IMR-90 (cell line): ENCODE measurements around the gene ALDH8A1. TPM values are rescaled to one million over a fixed set of nuclear protein-coding genes. Genes with fewer than 3 reads are reported as not detected.

ENCODE experiments used
- ATAC-seq: fragments of 200-7000 bp; cut with Tn5 transposase; 2 replicates; pipeline ENCODE4 v1.9.1; 2020; ENCODE audit warnings: low read depth, mild to moderate bottlenecking, moderate library complexity
- BruUV-seq: library from RNA; stranded (reverse); fragments of 400-500 nt; replicated peaks from 2 replicates; lab custom pipeline; 2021; lab: Mats Ljungman, UMichigan
- CTCF ChIA-PET: fragments of 300-600 bp; formaldehyde crosslinking; extraction: SDS; loops from one replicate; lab custom pipeline; 2021; ENCODE audit warnings: antibody characterized with exemption; lab: Yijun Ruan, JAX
- POLR2A ChIA-PET: fragments of 300-600 bp; sonication (Branson Sonifier 250); formaldehyde crosslinking; loops from one replicate; lab custom pipeline; 2022; ENCODE audit warnings: antibody characterized with exemption; ENCODE audit not compliant: unreplicated experiment; lab: Charles Lee
- DNase-seq: peaks from one replicate; pipeline ENCODE4 v3.0.0; 2013
- H2AFZ ChIP-seq: replicated peaks from 2 replicates; pipeline ENCODE3; 2013; ENCODE audit warnings: low read length, mild to moderate bottlenecking; ENCODE audit not compliant: poor library complexity
- H2AK5ac ChIP-seq: 2 replicates; pipeline ENCODE4 v1.6.1; 2013; ENCODE audit warnings: low read depth, low read length, inconsistent platforms
- H2AK9ac ChIP-seq: replicated peaks from 2 replicates; pipeline ENCODE3; 2013; ENCODE audit warnings: mild to moderate bottlenecking, low read depth, low read length, moderate library complexity; ENCODE audit not compliant: poor library complexity
- H2BK120ac ChIP-seq: 2 replicates; pipeline ENCODE4 v1.6.1; 2013; ENCODE audit warnings: low read depth, low read length, inconsistent platforms
- H2BK15ac ChIP-seq: 3 replicates; pipeline ENCODE4 v1.6.1; 2013; ENCODE audit warnings: low read depth, low read length, inconsistent platforms
- H2BK20ac ChIP-seq: 2 replicates; pipeline ENCODE4 v1.6.1; 2013; ENCODE audit warnings: low read depth, mild to moderate bottlenecking, inconsistent platforms, low read length, moderate library complexity
- H2BK5ac ChIP-seq: 2 replicates; pipeline ENCODE4 v1.6.1; 2013; ENCODE audit warnings: mild to moderate bottlenecking, low read depth, low read length, inconsistent platforms; ENCODE audit not compliant: poor library complexity, severe bottlenecking
- H3K14ac ChIP-seq: replicated peaks from 2 replicates; pipeline ENCODE4 v1.6.1; 2013; ENCODE audit warnings: low read depth, low read length, inconsistent platforms
- H3K18ac ChIP-seq: 2 replicates; pipeline ENCODE4 v1.6.1; 2013; ENCODE audit warnings: low read depth, low read length, control low read depth
- H3K23ac ChIP-seq: 2 replicates; pipeline ENCODE4 v1.6.1; 2013; ENCODE audit warnings: low read depth, low read length, inconsistent platforms
- H3K27ac ChIP-seq: 2 replicates; pipeline ENCODE4 v1.5.1; 2013; ENCODE audit warnings: mild to moderate bottlenecking, control low read depth, low read length; ENCODE audit not compliant: insufficient read depth
- H3K27me3 ChIP-seq: 2 replicates; pipeline ENCODE4 v1.6.1; 2013; ENCODE audit warnings: low read length; ENCODE audit not compliant: control insufficient read depth, insufficient read depth
- H3K36me3 ChIP-seq: 2 replicates; pipeline ENCODE4 v1.6.1; 2013; ENCODE audit warnings: low read length, mixed read lengths; ENCODE audit not compliant: control insufficient read depth, insufficient read depth
- H3K4ac ChIP-seq: 2 replicates; pipeline ENCODE4 v1.6.1; 2013; ENCODE audit warnings: low read depth, low read length, inconsistent platforms
- H3K4me1 ChIP-seq: 2 replicates; pipeline ENCODE4 v1.6.1; 2013; ENCODE audit warnings: low read length, mixed read lengths; ENCODE audit not compliant: control insufficient read depth, insufficient read depth
- H3K4me2 ChIP-seq: 2 replicates; pipeline ENCODE4 v1.6.1; 2013; ENCODE audit warnings: low read depth, mild to moderate bottlenecking, control low read depth, low read length, moderate library complexity
- H3K4me3 ChIP-seq: 2 replicates; pipeline ENCODE4 v1.5.1; 2013; ENCODE audit warnings: low read depth, mild to moderate bottlenecking, control low read depth, low read length, moderate library complexity; ENCODE audit not compliant: insufficient read depth
- H3K56ac ChIP-seq: 2 replicates; pipeline ENCODE4 v1.6.1; 2013; ENCODE audit warnings: low read length, inconsistent platforms; ENCODE audit not compliant: insufficient read depth; ENCODE audit errors: extremely low read depth
- H3K79me1 ChIP-seq, 2 experiments: 2 replicates each; pipeline ENCODE4 v1.6.1; 2013; ENCODE audit warnings: low read length in 2 of 2, inconsistent platforms in 1 of 2, low read depth in 1 of 2
- H3K9ac ChIP-seq: 2 replicates; pipeline ENCODE4 v1.6.1; 2013; ENCODE audit warnings: low read depth, low read length, control low read depth
- H3K9me1 ChIP-seq: 2 replicates; pipeline ENCODE4 v1.6.1; 2013; ENCODE audit warnings: low read length, inconsistent platforms; ENCODE audit not compliant: insufficient read depth
- H3K9me3 ChIP-seq: 2 replicates; pipeline ENCODE4 v1.6.1; 2013; ENCODE audit warnings: low read length; ENCODE audit not compliant: control insufficient read depth, insufficient read depth
- H4K20me1 ChIP-seq: 2 replicates; pipeline ENCODE4 v1.6.1; 2013; ENCODE audit warnings: low read length, inconsistent platforms; ENCODE audit not compliant: insufficient read depth
- H4K5ac ChIP-seq: 2 replicates; pipeline ENCODE4 v1.6.1; 2013; ENCODE audit warnings: mild to moderate bottlenecking, low read depth, low read length, control low read depth
- H4K8ac ChIP-seq, 2 experiments: 2 replicates each; pipeline ENCODE4 v1.6.1; 2013; ENCODE audit warnings: low read depth in 2 of 2, low read length in 2 of 2, control low read depth in 1 of 2, inconsistent platforms in 1 of 2
- H4K91ac ChIP-seq: 2 replicates; pipeline ENCODE4 v1.6.1; 2013; ENCODE audit warnings: low read depth, low read length, inconsistent platforms; ENCODE audit not compliant: insufficient read depth
- BHLHE40 ChIP-seq: fragments of 150-350 bp; IDR thresholded peaks from 2 replicates; pipeline ENCODE4 v1.6.1; 2016; ENCODE audit warnings: mild to moderate bottlenecking, low read depth, low read length
- MAFK ChIP-seq: IDR thresholded peaks from 2 replicates; pipeline ENCODE4 v1.6.1; 2012; ENCODE audit warnings: low read depth, low read length, improper control_type of control experiment
- MAZ ChIP-seq: IDR thresholded peaks from 2 replicates; pipeline ENCODE4 v1.6.1; 2012; ENCODE audit warnings: low read depth, mild to moderate bottlenecking, low read length, improper control_type of control experiment, moderate library complexity, borderline replicate concordance
- POLR2A ChIP-seq: IDR thresholded peaks from 2 replicates; pipeline ENCODE4 v1.6.1; 2012; ENCODE audit warnings: mild to moderate bottlenecking, low read depth, low read length
- RAD21 ChIP-seq: IDR thresholded peaks from 2 replicates; pipeline ENCODE4 v1.6.1; 2012; ENCODE audit warnings: low read length, improper control_type of control experiment
- RFX5 ChIP-seq: IDR thresholded peaks from 2 replicates; pipeline ENCODE4 v1.8.0; 2012; ENCODE audit warnings: low read depth, mild to moderate bottlenecking, low read length, moderate library complexity
- WGBS, 2 experiments: methylation state at CpG; one replicate each; pipeline versions ENCODE4 v1.1.5 to v1.1.7; 2013; ENCODE audit warnings: missing lambda C conversion rate in 2 of 2; ENCODE audit not compliant: insufficient read length in 1 of 2; ENCODE audit errors: extremely low coverage in 2 of 2; 5-methylcytosine and 5-hydroxymethylcytosine counted together
- dilution Hi-C: fragments of 300-500 bp; cut with HindIII; formaldehyde crosslinking; loops from one replicate; pipeline ENCODE4 v1.14.3; 2018; ENCODE audit warnings: low sequenced_read_pairs; ENCODE audit not compliant: unreplicated experiment
- in situ Hi-C: fragments of 300-500 bp; cut with MboI; formaldehyde crosslinking; loops from 3 replicates; pipeline ENCODE4 v1.14.3; 2019; ENCODE audit warnings: low sequenced_read_pairs, inconsistent platforms, mixed read lengths
- intact Hi-C: fragments of 100-400 bp; cut with micrococcal nuclease; formaldehyde crosslinking; loops from 2 replicates; pipeline ENCODE4 v1.10.0; 2022
- polyA plus RNA-seq, 3 experiments: library from polyadenylated mRNA; depleted of rRNA; stranded (reverse); fragments of >200 nt; gene quantifications; 2 replicates each; pipeline ENCODE4 v1.2.3, GENCODE V29; 2012; ENCODE audit warnings: low replicate concordance in 1 of 3
- total RNA-seq: library from RNA; depleted of rRNA; stranded (reverse); fragments of >200 nt; gene quantifications from 2 replicates; pipeline ENCODE4 v1.2.3, GENCODE V29; 2012
- TF ChIP-seq, protein P1 (sequence below): fragments of 150-350 bp; IDR thresholded peaks from 2 replicates; pipeline ENCODE4 v1.6.1; 2017; ENCODE audit warnings: mild to moderate bottlenecking, antibody characterized with exemption, low read length, low read depth

The ALDH8A1 gene
- total and polyA plus RNA-seq, 2 of the 4 experiments (the other 2 are of a cell fraction): under 0.01 to 0.15 TPM

DNA sequence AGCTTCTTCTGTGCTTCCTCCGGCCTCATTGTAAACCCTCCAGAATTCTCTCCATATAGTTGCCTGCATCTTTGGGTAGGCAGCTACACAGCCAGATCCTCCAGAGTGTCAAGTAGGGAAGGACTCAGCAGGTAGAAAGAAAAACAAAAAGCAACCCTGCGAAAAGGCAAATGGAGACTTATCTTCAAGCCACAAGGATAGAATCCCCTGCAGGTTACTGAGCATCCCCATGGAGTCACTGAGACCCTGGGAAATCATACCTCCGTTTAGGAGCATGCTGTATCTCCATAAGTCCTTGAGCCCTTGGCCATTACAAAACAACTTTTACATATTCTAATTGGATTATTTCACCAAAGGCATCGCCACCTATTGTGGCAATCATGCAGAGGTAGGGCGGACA, 28.6 kb downstream of the ALDH8A1 start:
- Histone ChIP-seq H3K4me2 (no peak overlapping the region), H3K27ac (no peak overlapping the region), H3K4me1 (0 out of 2 replicates have a peak, but pooled peaks cover 2% of the 10 kb centered on the region), H3K9ac (no peak overlapping the region), H3K9me1 (peaks cover 3% of the 10 kb centered on the region), H3K79me1 (no peaks in the 10 kb centered on the region), H3K9me3 (no peaks in the 10 kb centered on the region), H4K91ac (no peak overlapping the region), H3K56ac (no peak overlapping the region), H2AK9ac (no peak overlapping the region), H2AK5ac (no peak overlapping the region), H3K14ac (no peak overlapping the region), H3K4ac (no peak overlapping the region), H2BK15ac (no peak overlapping the region), H2BK120ac (no peak overlapping the region), H2BK20ac (no peak overlapping the region), H4K8ac (no peak overlapping the region), H3K27me3 (no peaks in the 10 kb centered on the region), H2BK5ac (no peak overlapping the region), H3K4me3 (no peak overlapping the region), H2AFZ (no peak overlapping the region), H3K36me3 (no peaks in the 10 kb centered on the region), H3K18ac (no peak overlapping the region), H4K5ac (no peak overlapping the region), H3K23ac (no peak overlapping the region), H4K20me1 (no peaks in the 10 kb centered on the region)
- dilution Hi-C loops: no loop called here
- in situ Hi-C loops: no loop called here
- ATAC-seq: no peak
- WGBS, 2 experiments: 83% methylated on average over 1 of the region's 5 CpGs; no CpG with 5 or more reads in 1 of the 2 experiments
- no peak for DNase-seq
- ChIA-PET CTCF (no interaction called here), POLR2A (no interaction called here)
- intact Hi-C loops: no loop called here
- no peak for TF ChIP-seq MAZ
- TF ChIP-seq, protein P1, sequence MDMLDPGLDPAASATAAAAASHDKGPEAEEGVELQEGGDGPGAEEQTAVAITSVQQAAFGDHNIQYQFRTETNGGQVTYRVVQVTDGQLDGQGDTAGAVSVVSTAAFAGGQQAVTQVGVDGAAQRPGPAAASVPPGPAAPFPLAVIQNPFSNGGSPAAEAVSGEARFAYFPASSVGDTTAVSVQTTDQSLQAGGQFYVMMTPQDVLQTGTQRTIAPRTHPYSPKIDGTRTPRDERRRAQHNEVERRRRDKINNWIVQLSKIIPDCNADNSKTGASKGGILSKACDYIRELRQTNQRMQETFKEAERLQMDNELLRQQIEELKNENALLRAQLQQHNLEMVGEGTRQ: no peak
- no peak for TF ChIP-seq BHLHE40
- TF ChIP-seq RAD21: no peak
- no peak for TF ChIP-seq RFX5
- no peak for TF ChIP-seq POLR2A
- TF ChIP-seq MAFK: no peak
- BruUV-seq: no TSS peak
